Measurements from ENCODE around the gene SYNE3. TPM values are rescaled to one million over a fixed set of nuclear protein-coding genes. Genes with fewer than 3 reads are reported as not detected.

The SYNE3 gene
- total and polyA plus RNA-seq, 4 donors, result 0.47 to 9.0 (median 4.7) TPM

DNA sequence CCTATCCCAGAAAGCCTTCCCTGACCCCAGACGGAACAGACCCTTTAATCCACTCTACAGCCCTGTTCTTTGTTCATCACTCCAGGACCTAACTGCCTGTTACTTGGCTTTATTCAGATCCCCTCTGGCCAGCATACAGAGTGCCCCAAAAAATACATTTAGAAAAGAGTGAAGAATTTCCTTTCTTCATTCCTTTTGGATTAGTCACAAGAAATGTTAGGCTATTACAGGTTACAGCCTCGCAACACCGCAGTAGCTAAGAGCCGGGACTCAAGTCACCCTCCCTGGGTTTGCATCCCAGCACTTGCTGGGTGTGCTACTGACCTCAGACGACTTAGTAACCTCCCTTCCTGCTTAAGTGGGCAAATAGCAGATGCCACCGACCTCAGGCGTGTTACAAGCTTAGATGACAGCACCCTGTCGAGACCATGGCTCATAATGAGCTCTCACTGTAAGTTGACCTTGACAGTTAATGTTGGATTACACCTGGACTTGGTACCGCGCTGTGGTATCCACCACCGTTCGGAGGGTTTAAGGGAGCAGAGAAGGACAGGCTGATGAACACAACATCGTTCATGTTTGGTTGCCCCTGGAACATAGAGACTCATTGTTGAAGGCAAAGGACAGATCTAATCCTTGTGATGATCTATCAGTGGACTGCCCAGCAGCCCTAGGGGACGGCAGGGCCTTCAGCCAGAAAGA, 31.3 kb upstream of the SYNE3 start:
- Histone ChIP-seq H3K27me3 (ENCODE audit: control insufficient read depth in 4 of 4, insufficient read depth in 4 of 4, low read length in 3 of 4) (no peaks in the 10 kb centered on the region), H3K9me3 (ENCODE audit: control insufficient read depth in 4 of 4, low read length in 3 of 4) (no peaks in the 10 kb centered on the region), H3K4me3 (ENCODE audit: low read depth in 1 of 3, low read length in 3 of 3) (no peak overlapping the region), H3K36me3 (ENCODE audit: control insufficient read depth in 4 of 4, insufficient read depth in 3 of 4, low read depth in 1 of 4, low read length in 3 of 4) (peaks cover 0 to 12% (median 3%) of the 10 kb centered on the region in 4 donors), H3K27ac (ENCODE audit: low read depth in 1 of 2, low read length in 2 of 2) (no peak overlapping the region), H3K4me1 (ENCODE audit: control insufficient read depth in 4 of 4, insufficient read depth in 4 of 4, low read length in 3 of 4) (peaks cover 0 to 16% (median 8%) of the 10 kb centered on the region in 4 donors), H3K9ac (ENCODE audit: low read depth in 1 of 2, low read length in 2 of 2) (no peak overlapping the region)
- TF ChIP-seq HNF4G (IDR thresholded peaks at IDR 0.05) (no peak), NR2F2 (IDR thresholded peaks at IDR 0.05) (no peak), SP1 (IDR thresholded peaks at IDR 0.05) (no peak), GABPA (IDR thresholded peaks at IDR 0.05 in 1 of 2, conservative IDR thresholded peaks at IDR 0.05 in 1 of 2) (no peak), FOXA1 (IDR thresholded peaks at IDR 0.05) (no peak), EGR1 (IDR thresholded peaks at IDR 0.05; ENCODE audit: low read depth in 2 of 2) (no peak)
- TF ChIP-seq, protein P1, sequence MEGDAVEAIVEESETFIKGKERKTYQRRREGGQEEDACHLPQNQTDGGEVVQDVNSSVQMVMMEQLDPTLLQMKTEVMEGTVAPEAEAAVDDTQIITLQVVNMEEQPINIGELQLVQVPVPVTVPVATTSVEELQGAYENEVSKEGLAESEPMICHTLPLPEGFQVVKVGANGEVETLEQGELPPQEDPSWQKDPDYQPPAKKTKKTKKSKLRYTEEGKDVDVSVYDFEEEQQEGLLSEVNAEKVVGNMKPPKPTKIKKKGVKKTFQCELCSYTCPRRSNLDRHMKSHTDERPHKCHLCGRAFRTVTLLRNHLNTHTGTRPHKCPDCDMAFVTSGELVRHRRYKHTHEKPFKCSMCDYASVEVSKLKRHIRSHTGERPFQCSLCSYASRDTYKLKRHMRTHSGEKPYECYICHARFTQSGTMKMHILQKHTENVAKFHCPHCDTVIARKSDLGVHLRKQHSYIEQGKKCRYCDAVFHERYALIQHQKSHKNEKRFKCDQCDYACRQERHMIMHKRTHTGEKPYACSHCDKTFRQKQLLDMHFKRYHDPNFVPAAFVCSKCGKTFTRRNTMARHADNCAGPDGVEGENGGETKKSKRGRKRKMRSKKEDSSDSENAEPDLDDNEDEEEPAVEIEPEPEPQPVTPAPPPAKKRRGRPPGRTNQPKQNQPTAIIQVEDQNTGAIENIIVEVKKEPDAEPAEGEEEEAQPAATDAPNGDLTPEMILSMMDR (IDR thresholded peaks at IDR 0.05; ENCODE audit: low read depth, low read length, missing input control), result no peak
- TF ChIP-seq, protein P2, sequence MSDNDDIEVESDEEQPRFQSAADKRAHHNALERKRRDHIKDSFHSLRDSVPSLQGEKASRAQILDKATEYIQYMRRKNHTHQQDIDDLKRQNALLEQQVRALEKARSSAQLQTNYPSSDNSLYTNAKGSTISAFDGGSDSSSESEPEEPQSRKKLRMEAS (IDR thresholded peaks at IDR 0.05), result no peak
- TF ChIP-seq, protein P3, sequence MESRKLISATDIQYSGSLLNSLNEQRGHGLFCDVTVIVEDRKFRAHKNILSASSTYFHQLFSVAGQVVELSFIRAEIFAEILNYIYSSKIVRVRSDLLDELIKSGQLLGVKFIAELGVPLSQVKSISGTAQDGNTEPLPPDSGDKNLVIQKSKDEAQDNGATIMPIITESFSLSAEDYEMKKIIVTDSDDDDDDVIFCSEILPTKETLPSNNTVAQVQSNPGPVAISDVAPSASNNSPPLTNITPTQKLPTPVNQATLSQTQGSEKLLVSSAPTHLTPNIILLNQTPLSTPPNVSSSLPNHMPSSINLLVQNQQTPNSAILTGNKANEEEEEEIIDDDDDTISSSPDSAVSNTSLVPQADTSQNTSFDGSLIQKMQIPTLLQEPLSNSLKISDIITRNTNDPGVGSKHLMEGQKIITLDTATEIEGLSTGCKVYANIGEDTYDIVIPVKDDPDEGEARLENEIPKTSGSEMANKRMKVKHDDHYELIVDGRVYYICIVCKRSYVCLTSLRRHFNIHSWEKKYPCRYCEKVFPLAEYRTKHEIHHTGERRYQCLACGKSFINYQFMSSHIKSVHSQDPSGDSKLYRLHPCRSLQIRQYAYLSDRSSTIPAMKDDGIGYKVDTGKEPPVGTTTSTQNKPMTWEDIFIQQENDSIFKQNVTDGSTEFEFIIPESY (IDR thresholded peaks at IDR 0.05), result no peak
- no peak for DNase-seq (ENCODE audit: low spot score)
- 78% methylated on average over 14 of the region's 14 CpGs for WGBS

DNA sequence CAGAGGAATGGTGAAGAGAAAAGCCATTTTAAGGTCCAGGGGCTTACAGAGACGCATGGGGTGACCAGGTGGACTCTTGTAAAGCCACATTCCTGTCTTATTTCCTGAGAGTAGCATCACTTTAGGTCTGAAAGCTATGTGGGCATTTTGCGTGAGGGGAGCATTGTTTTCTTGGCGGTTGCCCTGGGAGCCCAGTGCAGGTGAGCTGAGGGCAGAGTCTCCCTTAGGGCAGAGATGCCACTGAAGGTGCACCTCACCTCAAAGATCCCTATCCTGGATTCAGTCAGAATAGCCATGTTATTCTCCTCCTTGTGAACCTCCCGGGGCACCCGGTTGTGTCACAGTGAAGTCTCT, 30.8 kb upstream of the SYNE3 start:
- TF ChIP-seq, protein P4, sequence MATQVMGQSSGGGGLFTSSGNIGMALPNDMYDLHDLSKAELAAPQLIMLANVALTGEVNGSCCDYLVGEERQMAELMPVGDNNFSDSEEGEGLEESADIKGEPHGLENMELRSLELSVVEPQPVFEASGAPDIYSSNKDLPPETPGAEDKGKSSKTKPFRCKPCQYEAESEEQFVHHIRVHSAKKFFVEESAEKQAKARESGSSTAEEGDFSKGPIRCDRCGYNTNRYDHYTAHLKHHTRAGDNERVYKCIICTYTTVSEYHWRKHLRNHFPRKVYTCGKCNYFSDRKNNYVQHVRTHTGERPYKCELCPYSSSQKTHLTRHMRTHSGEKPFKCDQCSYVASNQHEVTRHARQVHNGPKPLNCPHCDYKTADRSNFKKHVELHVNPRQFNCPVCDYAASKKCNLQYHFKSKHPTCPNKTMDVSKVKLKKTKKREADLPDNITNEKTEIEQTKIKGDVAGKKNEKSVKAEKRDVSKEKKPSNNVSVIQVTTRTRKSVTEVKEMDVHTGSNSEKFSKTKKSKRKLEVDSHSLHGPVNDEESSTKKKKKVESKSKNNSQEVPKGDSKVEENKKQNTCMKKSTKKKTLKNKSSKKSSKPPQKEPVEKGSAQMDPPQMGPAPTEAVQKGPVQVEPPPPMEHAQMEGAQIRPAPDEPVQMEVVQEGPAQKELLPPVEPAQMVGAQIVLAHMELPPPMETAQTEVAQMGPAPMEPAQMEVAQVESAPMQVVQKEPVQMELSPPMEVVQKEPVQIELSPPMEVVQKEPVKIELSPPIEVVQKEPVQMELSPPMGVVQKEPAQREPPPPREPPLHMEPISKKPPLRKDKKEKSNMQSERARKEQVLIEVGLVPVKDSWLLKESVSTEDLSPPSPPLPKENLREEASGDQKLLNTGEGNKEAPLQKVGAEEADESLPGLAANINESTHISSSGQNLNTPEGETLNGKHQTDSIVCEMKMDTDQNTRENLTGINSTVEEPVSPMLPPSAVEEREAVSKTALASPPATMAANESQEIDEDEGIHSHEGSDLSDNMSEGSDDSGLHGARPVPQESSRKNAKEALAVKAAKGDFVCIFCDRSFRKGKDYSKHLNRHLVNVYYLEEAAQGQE (IDR thresholded peaks at IDR 0.05), result no peak
- TF ChIP-seq RXRA (IDR thresholded peaks at IDR 0.05) (no peak), JUND (IDR thresholded peaks at IDR 0.05) (no peak), TAF1 (conservative IDR thresholded peaks at IDR 0.05) (no peak), YY1 (IDR thresholded peaks at IDR 0.05) (no peak), NR2F2 (IDR thresholded peaks at IDR 0.05) (no peak), RAD21 (IDR thresholded peaks at IDR 0.05) (no peak), EGR1 (IDR thresholded peaks at IDR 0.05; ENCODE audit: low read depth in 2 of 2) (no peak), SP1 (IDR thresholded peaks at IDR 0.05) (no peak)
- TF ChIP-seq, protein P2 (IDR thresholded peaks at IDR 0.05), result no peak
- H3K9ac ChIP-seq (ENCODE audit: low read depth in 1 of 2, low read length in 2 of 2), result no peak overlapping the region
- no peak overlapping the region for H3K4me3 ChIP-seq (ENCODE audit: low read depth in 1 of 3, low read length in 3 of 3)
- no peaks in the 10 kb centered on the region for H3K9me3 ChIP-seq (ENCODE audit: control insufficient read depth in 4 of 4, low read length in 3 of 4)
- no peak overlapping the region for H3K27ac ChIP-seq (ENCODE audit: low read depth in 1 of 2, low read length in 2 of 2)
- WGBS, result 96% methylated on average over 5 of the region's 5 CpGs
- H3K36me3 ChIP-seq (ENCODE audit: control insufficient read depth in 4 of 4, insufficient read depth in 3 of 4, low read depth in 1 of 4, low read length in 3 of 4), result peaks cover 0 to 12% (median 3%) of the 10 kb centered on the region in 4 donors
- no peaks in the 10 kb centered on the region for H3K27me3 ChIP-seq (ENCODE audit: control insufficient read depth in 4 of 4, insufficient read depth in 4 of 4, low read length in 3 of 4)
- peaks cover 0 to 21% (median 12%) of the 10 kb centered on the region in 4 donors for H3K4me1 ChIP-seq (ENCODE audit: control insufficient read depth in 4 of 4, insufficient read depth in 4 of 4, low read length in 3 of 4)
- DNase-seq (ENCODE audit: low spot score), result no peak

Data from liver (tissue), 9 donors.